HG03460 (cell line): ENCODE measurements around the gene DAGLA.
"Not testable (repeated sequence)": the region's sequence is repeated elsewhere in the genome, so short reads cannot be mapped to it uniquely, and the experiment has no call there.

Source experiments
- ATAC-seq: cut with Tn5 transposase; IDR thresholded peaks from one replicate; pipeline ENCODE4 v1.9.1; 2021; ENCODE audit not compliant: unreplicated experiment

DAGLA gene

DNA sequence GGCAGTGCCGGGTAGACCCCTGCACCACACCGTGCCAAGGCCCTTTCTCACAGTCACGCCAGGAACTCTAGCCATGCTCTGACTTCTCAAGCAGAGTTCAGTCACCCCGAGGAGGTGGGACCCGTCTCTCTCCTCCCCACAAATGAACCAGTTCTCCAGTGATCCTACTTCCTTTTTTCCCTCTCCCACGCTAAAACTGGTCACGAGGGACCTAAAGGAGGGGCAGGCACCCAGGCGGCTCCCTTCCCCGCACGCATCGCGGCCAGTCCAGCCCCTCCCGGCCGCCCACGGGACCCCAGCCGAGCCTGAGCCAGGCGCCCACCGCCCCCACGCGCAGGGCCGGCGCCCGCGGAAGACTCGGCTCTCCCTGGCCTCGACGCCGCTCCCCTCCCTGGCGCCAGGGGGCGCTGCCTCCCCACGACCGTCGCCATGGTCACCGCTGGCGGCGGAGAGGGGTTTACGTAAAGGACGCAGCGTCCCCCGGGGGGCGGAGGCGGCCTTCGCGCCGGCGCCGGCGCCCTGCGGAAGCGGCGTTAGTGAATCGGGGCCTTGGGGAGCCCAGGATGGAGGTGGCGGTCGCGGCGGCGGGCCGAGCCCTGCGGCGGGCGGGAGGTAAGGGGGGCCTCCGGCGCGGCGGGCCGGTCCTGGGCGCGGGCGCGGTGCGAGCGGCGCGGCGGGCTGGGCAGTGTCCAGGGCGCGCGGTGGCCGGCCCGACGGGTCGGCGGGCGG lies at the start of gene DAGLA:
Gene DAGLA, plus strand, starts transcription at position 499 of the 729 bp plus-strand sequence. CDS start 39,765 bp downstream, outside the sequence.
- no peak for ATAC-seq

DNA sequence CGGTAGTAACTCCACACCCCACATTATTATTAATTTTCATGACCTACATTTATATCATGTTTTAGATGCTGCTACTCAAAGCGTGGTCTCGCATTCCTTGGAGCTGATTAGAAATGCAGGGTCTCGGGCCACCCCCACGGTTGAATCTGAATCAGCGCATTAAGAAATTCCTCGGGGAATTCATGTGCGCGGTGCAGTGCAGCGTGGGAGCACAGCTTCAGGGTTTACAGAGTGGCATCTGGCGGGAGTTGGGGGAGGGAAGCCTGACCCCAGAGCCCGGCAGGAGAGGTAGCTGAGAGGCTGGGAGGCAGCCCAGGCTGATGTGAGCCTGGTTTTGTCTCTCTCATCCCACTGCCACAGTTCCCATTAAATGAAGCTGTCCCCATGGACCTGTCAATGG lies 48.1 kb upstream of the DAGLA start:
- no peak for ATAC-seq

- ATAC-seq: no peak
Measured at GRCh38 chr11:61635304-61635703, 44.9 kb upstream of the DAGLA start.

GRCh38 chr11:61635787-61636186 lies 44.4 kb upstream of the DAGLA start:
- ATAC-seq: no peak

- no peak for ATAC-seq
Measured at GRCh38 chr11:61636676-61637075, 43.5 kb upstream of the DAGLA start.

GRCh38 chr11:61637277-61637676 lies 42.9 kb upstream of the DAGLA start:
- no peak for ATAC-seq

- ATAC-seq: no peak
Measured at GRCh38 chr11:61639816-61640443, 40.3 kb upstream of the DAGLA start.

DNA sequence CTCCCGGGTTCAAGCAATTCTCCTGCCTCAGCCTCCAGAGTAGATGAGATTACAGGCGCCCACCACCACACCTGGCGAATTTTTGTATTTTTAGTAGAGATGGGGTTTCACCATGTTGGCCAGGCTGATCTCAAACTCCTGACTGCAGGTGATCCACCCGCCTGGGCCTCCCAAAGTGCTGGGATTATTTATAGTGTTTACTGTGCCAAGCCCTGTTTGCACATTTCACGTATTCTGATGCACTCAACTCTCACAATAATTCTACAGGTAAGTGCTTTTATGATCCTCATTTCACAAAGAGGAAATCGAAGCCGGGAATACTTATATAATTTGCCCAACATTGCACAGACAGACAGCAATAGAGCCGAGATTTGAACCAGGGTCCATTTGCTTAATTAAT lies 38.0 kb upstream of the DAGLA start:
- no peak for ATAC-seq

DNA sequence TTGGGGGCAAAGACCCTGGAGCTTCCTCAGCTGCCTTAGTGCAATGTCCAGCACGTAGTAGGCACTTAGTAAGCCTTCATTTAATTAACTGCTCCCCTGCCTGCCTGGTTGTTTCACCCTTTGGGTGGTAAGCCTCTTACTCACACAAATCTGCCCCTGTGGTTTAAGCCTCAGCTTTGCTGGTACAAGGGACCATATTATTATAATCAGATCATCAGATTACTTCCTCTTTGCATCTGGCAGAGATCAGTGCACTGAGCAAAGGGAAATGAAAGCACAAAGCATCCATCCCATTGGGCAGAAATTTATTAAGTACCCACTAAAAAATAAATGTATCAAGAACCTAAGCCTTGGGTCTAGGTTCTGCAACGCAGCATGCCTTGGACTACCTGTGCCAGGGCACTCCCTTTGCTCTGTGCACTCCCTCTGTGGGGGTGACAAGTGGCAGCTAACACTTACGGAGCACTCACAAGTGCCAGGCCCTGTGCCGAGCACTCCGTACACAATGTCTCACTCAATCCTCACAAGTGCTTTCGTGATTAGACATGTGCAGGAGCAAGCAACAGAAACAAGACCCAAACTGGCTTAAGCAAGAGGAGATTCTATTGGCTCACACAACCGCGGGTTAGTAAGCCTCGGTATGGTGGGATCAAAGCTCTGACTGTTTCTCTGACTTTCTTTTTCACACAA lies 34.9 kb upstream of the DAGLA start:
- ATAC-seq: no peak

- no peak for ATAC-seq
Measured at GRCh38 chr11:61647529-61647928, 32.7 kb upstream of the DAGLA start.

DNA sequence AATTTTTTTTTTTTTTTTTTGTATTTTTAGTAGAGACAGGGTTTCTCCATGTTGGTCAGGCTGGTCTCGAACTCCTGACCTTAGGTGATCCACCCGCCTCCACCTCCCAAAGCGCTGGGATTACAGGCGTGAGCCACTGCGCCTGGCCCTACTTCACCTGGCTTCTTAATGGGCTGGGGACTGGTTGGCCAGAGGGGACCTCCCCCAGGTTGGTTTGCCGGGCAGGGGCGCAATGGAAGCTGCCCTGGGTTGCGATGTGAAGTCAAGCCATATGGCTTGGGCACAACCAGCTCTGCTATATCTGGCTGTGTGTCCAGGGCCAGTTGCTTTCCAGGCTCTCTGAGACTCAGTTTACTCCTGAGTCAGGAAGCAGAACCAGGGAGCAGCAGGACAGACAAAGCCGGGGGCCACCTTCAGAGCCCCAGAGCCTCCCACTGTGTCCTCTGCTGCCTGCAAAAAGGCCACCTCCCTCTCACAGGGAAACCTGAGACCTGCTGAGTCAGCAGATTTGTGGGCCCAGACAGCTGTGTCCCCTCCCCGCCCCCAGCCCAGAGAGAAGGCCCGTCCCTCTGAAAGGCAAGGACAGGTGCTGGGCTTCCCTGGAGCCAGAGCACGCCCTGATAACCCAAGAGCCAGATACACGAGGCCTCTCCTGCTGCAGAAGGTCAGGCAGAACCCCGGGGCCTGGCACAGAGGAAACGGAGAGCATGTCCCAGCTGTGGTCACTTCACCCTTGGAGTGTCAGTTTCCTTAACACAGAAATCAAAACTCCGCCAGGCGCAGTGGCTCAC lies 29.2 kb upstream of the DAGLA start:
- ATAC-seq: no peak

- no peak for ATAC-seq
Measured at GRCh38 chr11:61652135-61652534, 28.1 kb upstream of the DAGLA start.

DNA sequence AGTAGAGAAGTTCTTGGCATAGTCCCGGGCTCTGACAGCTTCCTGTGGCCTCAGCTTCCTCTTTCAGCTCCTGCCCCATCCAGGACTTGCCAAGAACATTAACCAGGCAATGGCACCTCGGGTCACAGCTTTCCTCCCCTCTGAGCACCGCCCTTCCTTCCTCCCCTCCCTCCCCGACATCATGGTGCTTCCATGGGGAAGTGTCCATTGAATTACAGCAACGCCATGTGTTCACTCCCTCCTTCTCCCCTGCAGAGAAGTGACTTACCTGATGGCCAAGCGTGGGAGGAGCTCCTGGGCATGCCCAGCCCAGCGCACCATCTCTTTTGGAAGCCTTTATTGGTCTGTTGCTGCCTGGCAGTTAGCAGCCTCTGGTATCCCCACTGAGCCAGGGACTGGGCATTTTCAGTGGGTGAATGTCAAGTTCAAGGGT lies 25.8 kb upstream of the DAGLA start:
- no peak for ATAC-seq

- ATAC-seq: not testable (repeated sequence)
Measured at GRCh38 chr11:61655266-61656159, 24.7 kb upstream of the DAGLA start.

DNA sequence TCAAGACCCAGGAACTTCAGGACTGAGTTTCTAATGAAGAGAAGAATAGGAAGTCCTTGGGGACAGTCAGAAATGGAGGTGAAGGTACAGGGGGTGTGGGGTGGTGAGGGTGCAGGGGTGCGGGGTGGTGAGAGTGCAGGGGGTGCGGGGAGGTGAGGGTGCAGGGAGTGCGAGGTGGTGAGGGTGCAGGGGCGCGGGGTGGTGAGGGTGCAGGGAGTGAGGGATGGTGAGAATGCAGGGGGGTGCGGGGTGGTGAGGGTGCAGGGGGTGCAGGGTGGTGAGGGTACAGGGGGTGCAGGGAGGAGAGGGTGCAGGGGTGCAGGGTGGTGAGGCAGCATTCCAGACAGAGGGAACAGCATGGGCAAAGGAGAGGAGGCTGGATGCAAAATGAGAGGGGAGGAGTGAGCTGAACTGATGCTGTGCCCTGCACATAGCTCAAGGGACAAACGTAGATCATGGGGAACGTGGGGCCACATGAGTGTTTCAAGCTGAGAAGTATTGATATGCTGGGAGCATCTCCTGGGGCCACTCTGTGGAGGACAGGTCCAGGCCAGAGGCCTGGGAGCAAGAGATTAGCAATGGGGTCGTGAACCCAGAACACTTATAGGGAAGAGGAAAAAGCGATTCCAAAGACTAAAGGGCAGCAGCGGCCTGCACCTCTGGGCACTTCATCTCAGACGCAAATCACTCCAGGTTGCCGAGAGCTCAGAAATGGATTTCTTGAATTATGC lies 23.7 kb upstream of the DAGLA start:
- no peak for ATAC-seq

- no peak for ATAC-seq
Measured at GRCh38 chr11:61657566-61658290, 22.5 kb upstream of the DAGLA start.

- no peak for ATAC-seq
Measured at GRCh38 chr11:61659413-61660196, 20.6 kb upstream of the DAGLA start.

- not testable (repeated sequence) for ATAC-seq
Measured at GRCh38 chr11:61660997-61661396, 19.2 kb upstream of the DAGLA start.
